ENCODE measurements around the gene PIEZO1.

DNA sequence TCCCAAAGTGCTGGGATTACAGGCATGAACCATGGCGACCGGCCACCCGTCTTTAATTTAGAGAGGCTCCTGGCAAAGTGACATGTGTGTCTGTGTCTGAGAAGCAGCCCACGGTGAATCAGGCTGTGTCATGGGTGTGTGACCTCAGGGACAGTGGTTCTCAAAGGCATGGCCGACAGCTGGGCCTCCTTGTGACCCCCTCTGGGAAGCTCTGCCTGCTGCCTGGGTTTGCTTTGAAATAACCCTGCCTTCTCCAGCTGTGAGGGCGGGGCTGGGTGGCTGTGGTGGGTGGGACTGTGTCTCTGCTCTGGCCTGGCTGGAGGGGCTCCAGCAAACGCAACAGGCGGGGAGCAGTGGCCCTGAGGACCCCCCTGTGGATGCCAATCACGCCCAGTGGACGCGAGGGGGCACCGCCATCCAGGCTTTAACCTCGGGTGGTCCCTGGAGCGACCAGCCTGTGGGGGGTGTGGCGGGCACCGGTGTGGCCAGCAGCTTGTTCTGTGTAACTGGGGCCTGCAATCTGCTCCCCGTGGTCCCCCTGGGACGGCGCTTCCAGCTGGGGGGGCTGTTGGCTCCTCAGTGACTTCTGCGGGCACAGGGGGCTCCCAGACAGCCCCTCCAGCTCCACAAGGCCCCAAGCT lies 35.5 kb upstream of the PIEZO1 start:
- TF ChIP-seq CTCF (IDR thresholded peaks at IDR 0.05), result no peak
- TF ChIP-seq EZH2 (IDR thresholded peaks at IDR 0.05; ENCODE audit: borderline replicate concordance, insufficient read depth, low read depth, low read length, poor library complexity, severe bottlenecking), result no peak

Data from B cell (primary cell).